KMS-11 (cell line): Measurements from ENCODE around the gene KRTCAP2.
A peak's percentile ranks its signal among the peaks of the same experiment; 100 is the strongest.

Experiments used
- H2AFZ ChIP-seq: fragments of 200-600 bp; sonication (generic); 2 replicates; pipeline ENCODE4 v1.6.1; 2016; ENCODE audit warnings: antibody characterized with exemption, mixed run types, low read depth
- H3K27ac ChIP-seq: fragments of 200-600 bp; sonication (generic); 2 replicates; pipeline ENCODE4 v1.6.1; 2016; ENCODE audit warnings: mild to moderate bottlenecking, mixed run types
- H3K27me3 ChIP-seq: fragments of 200-600 bp; sonication (generic); 2 replicates; pipeline ENCODE4 v1.6.1; 2017; ENCODE audit warnings: mild to moderate bottlenecking, low read depth, mixed run types, moderate library complexity; ENCODE audit not compliant: insufficient read depth
- H3K36me3 ChIP-seq: fragments of 200-600 bp; sonication (generic); 2 replicates; pipeline ENCODE4 v1.6.1; 2017; ENCODE audit warnings: mild to moderate bottlenecking, mixed run types; ENCODE audit not compliant: insufficient read depth
- H3K4me1 ChIP-seq: fragments of 200-600 bp; sonication (generic); 2 replicates; pipeline ENCODE4 v1.6.1; 2016; ENCODE audit warnings: mild to moderate bottlenecking, low read depth, mixed run types; ENCODE audit not compliant: poor library complexity, severe bottlenecking
- H3K4me2 ChIP-seq: fragments of 200-600 bp; sonication (generic); 2 replicates; pipeline ENCODE4 v1.7.0; 2016; ENCODE audit warnings: mild to moderate bottlenecking, mixed run types
- H3K4me3 ChIP-seq: fragments of 200-600 bp; sonication (generic); IDR thresholded peaks from 2 replicates; pipeline ENCODE4 v1.6.1; 2017; ENCODE audit warnings: low read depth, low read length, mixed read lengths; ENCODE audit not compliant: insufficient read depth
- H3K79me2 ChIP-seq: fragments of 200-600 bp; sonication (generic); 2 replicates; pipeline ENCODE4 v1.6.1; 2016; ENCODE audit warnings: low read depth, mixed run types; ENCODE audit not compliant: insufficient read depth
- H3K9ac ChIP-seq: fragments of 200-600 bp; sonication (generic); 2 replicates; pipeline ENCODE4 v1.6.1; 2016; ENCODE audit warnings: mild to moderate bottlenecking, mixed run types
- H4K20me1 ChIP-seq: fragments of 200-600 bp; sonication (generic); 2 replicates; pipeline ENCODE4 v1.6.1; 2016; ENCODE audit warnings: mild to moderate bottlenecking, mixed run types; ENCODE audit not compliant: insufficient read depth
- CTCF ChIP-seq: fragments of 200-600 bp; sonication (generic); conservative IDR thresholded peaks from 2 replicates; pipeline ENCODE4 v1.6.1; 2017; ENCODE audit warnings: low read depth, mild to moderate bottlenecking, antibody characterized with exemption, low read length, moderate library complexity, mixed read lengths

KRTCAP2 gene

GRCh38 chr1:155134322-155134721 is 38.8 kb downstream of the KRTCAP2 start:
- no peak for TF ChIP-seq CTCF
- H3K9ac ChIP-seq = no peak overlapping the region
- H3K27me3 ChIP-seq = peaks cover 4% of the 10 kb centered on the region; the same call in 1 of the 2 replicates
- H3K36me3 ChIP-seq = no peaks in the 10 kb centered on the region
- H3K27ac ChIP-seq = no peak overlapping the region
- no peak overlapping the region for H3K4me3 ChIP-seq
- peaks cover 27% of the 10 kb centered on the region for H3K4me1 ChIP-seq
- H2AFZ ChIP-seq = peak overlapping the region; percentile 95; the same call in 1 of the 2 replicates
- H4K20me1 ChIP-seq = no peaks in the 10 kb centered on the region
- H3K79me2 ChIP-seq = peaks cover 21% of the 10 kb centered on the region; the same call in 1 of the 2 replicates
- H3K4me2 ChIP-seq = peak overlapping the region; percentile 83

- H3K79me2 ChIP-seq = peaks cover 16% of the 10 kb centered on the region; the same call in 1 of the 2 replicates
- TF ChIP-seq CTCF = no peak
- no peaks in the 10 kb centered on the region for H3K36me3 ChIP-seq
- H3K27ac ChIP-seq = no peak overlapping the region
- H3K4me3 ChIP-seq = no peak overlapping the region
- no peaks in the 10 kb centered on the region for H4K20me1 ChIP-seq
- H3K27me3 ChIP-seq = peaks cover 9% of the 10 kb centered on the region; the same call in 1 of the 2 replicates
- H3K4me2 ChIP-seq = no peak overlapping the region
- H3K4me1 ChIP-seq = peaks cover 25% of the 10 kb centered on the region
- no peak overlapping the region for H3K9ac ChIP-seq
- no peak overlapping the region for H2AFZ ChIP-seq
These were observed 39.3 kb downstream of the KRTCAP2 start for GRCh38 chr1:155133799-155134281.

- H4K20me1 ChIP-seq = no peaks in the 10 kb centered on the region
- H3K27me3 ChIP-seq = peaks cover 29% of the 10 kb centered on the region
- no peaks in the 10 kb centered on the region for H3K36me3 ChIP-seq
- H3K4me3 ChIP-seq = no peak overlapping the region
- no peak overlapping the region for H3K27ac ChIP-seq
- no peak for TF ChIP-seq CTCF
- H3K4me1 ChIP-seq = peaks cover 34% of the 10 kb centered on the region
- H3K4me2 ChIP-seq = no peak overlapping the region
- H3K79me2 ChIP-seq = 0 out of 2 replicates have a peak, but pooled peaks cover 3% of the 10 kb centered on the region
- H2AFZ ChIP-seq = no peak overlapping the region
- H3K9ac ChIP-seq = no peak overlapping the region
These were observed 41.2 kb downstream of the KRTCAP2 start for GRCh38 chr1:155131856-155132255.

- H3K4me1 ChIP-seq = peaks cover 36% of the 10 kb centered on the region
- peaks cover 35% of the 10 kb centered on the region for H3K27me3 ChIP-seq
- no peak overlapping the region for H3K4me2 ChIP-seq
- no peaks in the 10 kb centered on the region for H3K79me2 ChIP-seq
- no peak overlapping the region for H3K4me3 ChIP-seq
- no peaks in the 10 kb centered on the region for H3K36me3 ChIP-seq
- no peaks in the 10 kb centered on the region for H4K20me1 ChIP-seq
- no peak overlapping the region for H2AFZ ChIP-seq
- no peak overlapping the region for H3K27ac ChIP-seq
- H3K9ac ChIP-seq = no peak overlapping the region
- no peak for TF ChIP-seq CTCF
These were observed 41.8 kb downstream of the KRTCAP2 start for GRCh38 chr1:155131285-155131684.
